Endothelial cell of umbilical vein (primary cell): Measurements from ENCODE around the gene MVB12B. TPM values are rescaled to one million over a fixed set of nuclear protein-coding genes. Genes with fewer than 3 reads are reported as not detected.

ENCODE experiments used
- BruUV-seq: library from RNA; stranded (reverse); fragments of 400-500 nt; replicated peaks from 2 replicates; lab custom pipeline; 2021; lab: Mats Ljungman, UMichigan
- CTCF ChIA-PET: fragments of 300-600, 350-600 bp; sonication (Branson Sonifier 250); formaldehyde crosslinking; loops from one replicate; lab custom pipeline; 2021; ENCODE audit warnings: antibody characterized with exemption, inconsistent platforms; lab: Charles Lee
- POLR2A ChIA-PET: fragments of 300-600, 350-600 bp; sonication (Branson Sonifier 250); formaldehyde crosslinking; loops from one replicate; lab custom pipeline; 2021; ENCODE audit warnings: antibody characterized with exemption, inconsistent platforms; lab: Charles Lee
- DNase-seq: peaks from one replicate; pipeline ENCODE4 v3.0.0-alpha.2; 2011; ENCODE audit warnings: low read depth, low spot score
- FAIRE-seq: peaks from 2 replicates; lab custom pipeline; 2011; peaks lifted over from hg19 to GRCh38; lab: Jason Lieb, UNC
- H2AFZ ChIP-seq: 2 replicates; pipeline ENCODE4 v1.6.0; 2012; ENCODE audit warnings: low read depth, low read length, control low read depth, inconsistent platforms
- H3K27ac ChIP-seq: 2 replicates; pipeline ENCODE4 v1.5.1; 2011; ENCODE audit warnings: low read depth, mild to moderate bottlenecking, control low read depth, low read length, moderate library complexity; ENCODE audit not compliant: insufficient read depth
- H3K27me3 ChIP-seq, 2 experiments: 2 replicates each; pipeline versions ENCODE4 v1.6.0 to v1.6.1; 2011; ENCODE audit warnings: low read length in 2 of 2, mixed read lengths in 1 of 2; ENCODE audit not compliant: control insufficient read depth in 2 of 2, insufficient read depth in 2 of 2
- H3K36me3 ChIP-seq, 2 experiments: 2 replicates in 1 of 2; 3 replicates in 1 of 2; pipeline ENCODE4 v1.5.1; 2011; ENCODE audit warnings: low read length in 2 of 2, mild to moderate bottlenecking in 1 of 2, moderate library complexity in 1 of 2; ENCODE audit not compliant: control insufficient read depth in 2 of 2, insufficient read depth in 2 of 2; ENCODE audit errors: extremely low read depth in 1 of 2
- H3K4me1 ChIP-seq: 3 replicates; pipeline ENCODE4 v1.5.1; 2011; ENCODE audit warnings: mild to moderate bottlenecking, low read length; ENCODE audit not compliant: control insufficient read depth, insufficient read depth; ENCODE audit errors: extremely low read depth
- H3K4me2 ChIP-seq: 2 replicates; pipeline ENCODE4 v1.6.1; 2011; ENCODE audit warnings: low read length, control low read depth, mixed read lengths; ENCODE audit not compliant: insufficient read depth
- H3K4me3 ChIP-seq, 3 experiments: fragments of 200-600 bp in 1 of 3; sonication (generic), shearing (Covaris generic) in 1 of 3; replicated peaks in 1 of 3; 2 replicates each; pipeline ENCODE4 v1.5.1; 2011 to 2016; ENCODE audit warnings: control low read depth in 3 of 3, low read length in 3 of 3, mild to moderate bottlenecking in 2 of 3, inconsistent platforms in 1 of 3, low read depth in 1 of 3, moderate library complexity in 1 of 3; ENCODE audit not compliant: insufficient read depth in 1 of 3
- H3K79me2 ChIP-seq: 2 replicates; pipeline ENCODE4 v1.6.0; 2012; ENCODE audit warnings: low read length, inconsistent platforms; ENCODE audit not compliant: control insufficient read depth, insufficient read depth
- H3K9ac ChIP-seq: replicated peaks from 2 replicates; pipeline ENCODE3; 2011; ENCODE audit warnings: low read length, control low read depth; ENCODE audit not compliant: insufficient read depth; ENCODE audit errors: extremely low read depth
- H3K9me1 ChIP-seq: replicated peaks from 3 replicates; pipeline ENCODE4 v1.6.0; 2011; ENCODE audit warnings: mild to moderate bottlenecking, low read length; ENCODE audit not compliant: control insufficient read depth, insufficient read depth; ENCODE audit errors: extremely low read depth
- H3K9me3 ChIP-seq: replicated peaks from 2 replicates; pipeline ENCODE4 v1.5.1; 2012; ENCODE audit warnings: low read length, inconsistent platforms; ENCODE audit not compliant: control insufficient read depth, insufficient read depth
- H4K20me1 ChIP-seq: replicated peaks from 2 replicates; pipeline ENCODE3; 2011; ENCODE audit warnings: mild to moderate bottlenecking, low read length; ENCODE audit not compliant: control insufficient read depth, insufficient read depth; ENCODE audit errors: extremely low read depth
- CTCF ChIP-seq, 2 donors: IDR thresholded peaks; 1 replicate in 1 of 2; 2 replicates in 1 of 2; pipeline ENCODE4 v1.5.1; 2011; ENCODE audit warnings: low read length in 2 of 2, mild to moderate bottlenecking in 2 of 2, moderate library complexity in 2 of 2, control low read depth in 1 of 2, inconsistent platforms in 1 of 2, low read depth in 1 of 2; ENCODE audit not compliant: insufficient read depth in 1 of 2; ENCODE audit errors: extremely low read depth in 1 of 2
- EZH2 ChIP-seq: IDR thresholded peaks from 2 replicates; pipeline ENCODE4 v1.6.1; 2012; ENCODE audit warnings: borderline replicate concordance, low read depth, mild to moderate bottlenecking, moderate library complexity, low read length, inconsistent platforms; ENCODE audit not compliant: severe bottlenecking
- FOS ChIP-seq: IDR thresholded peaks from 2 replicates; pipeline ENCODE4 v1.6.1; 2011; ENCODE audit warnings: mild to moderate bottlenecking, low read length, moderate library complexity, borderline replicate concordance; ENCODE audit not compliant: insufficient read depth
- GATA2 ChIP-seq: IDR thresholded peaks from 2 replicates; pipeline ENCODE4 v1.7.0; 2011; ENCODE audit warnings: low read depth, mild to moderate bottlenecking, moderate library complexity, mixed read lengths, low read length; ENCODE audit not compliant: insufficient read length, insufficient read depth
- JUN ChIP-seq: IDR thresholded peaks from 2 replicates; pipeline ENCODE4 v1.6.1; 2011; ENCODE audit warnings: borderline replicate concordance, low read depth; ENCODE audit not compliant: insufficient read length, insufficient read depth
- MAX ChIP-seq: IDR thresholded peaks from 2 replicates; pipeline ENCODE4 v1.6.1; 2011; ENCODE audit not compliant: insufficient read depth, insufficient read length
- MYC ChIP-seq: IDR thresholded peaks from one replicate; pipeline ENCODE4 v1.6.1; 2011; ENCODE audit warnings: mild to moderate bottlenecking, low read depth, low read length
- POLR2A ChIP-seq: IDR thresholded peaks from 2 replicates; pipeline ENCODE4 v1.6.1; 2012; ENCODE audit warnings: low read depth, mild to moderate bottlenecking, control low read depth, low read length
- POLR2AphosphoS5 ChIP-seq: IDR thresholded peaks from 2 replicates; pipeline ENCODE4 v1.6.1; 2012; ENCODE audit warnings: low read depth, mild to moderate bottlenecking, control low read depth, low read length, moderate library complexity; ENCODE audit not compliant: insufficient read depth
- dilution Hi-C: fragments of 300-500 bp; cut with MboI; formaldehyde crosslinking; loops from one replicate; pipeline ENCODE4 v1.15.0; 2019; ENCODE audit warnings: low sequenced_read_pairs; ENCODE audit not compliant: extremely low pct_ligation_motif_present
- intact Hi-C: fragments of 100-400 bp; cut with micrococcal nuclease; formaldehyde crosslinking; loops from one replicate; pipeline ENCODE4 v1.10.0; 2022
- polyA plus RNA-seq, 4 experiments: library from polyadenylated mRNA; depleted of rRNA in 3 of 4; stranded (reverse) in 3 of 4; unstranded in 1 of 4; fragments of >200 nt; gene quantifications; 2 replicates each; pipeline versions ENCODE4 v1.2.1 to v1.2.3, GENCODE V29; 2011 to 2012; ENCODE audit warnings: missing spikeins in 1 of 4
- total RNA-seq: library from RNA; stranded (reverse); gene quantifications from 2 replicates; pipeline ENCODE4 v1.2.3, GENCODE V29; 2021

Gene MVB12B
- total and polyA plus RNA-seq, 2 donors (not counting 3 experiments of a cell fraction or from before 2014, with no cell fraction given): 6.6 to 17.3 TPM

GRCh38 chr9:126413391-126414068 lies 86.9 kb downstream of the MVB12B start:
- H3K9me3 ChIP-seq: no peaks in the 10 kb centered on the region
- no peaks in the 10 kb centered on the region for H3K79me2 ChIP-seq
- no TSS peak for BruUV-seq
- FAIRE-seq (no peak), DNase-seq (no peak)
- no peak overlapping the region for H3K9ac ChIP-seq
- no peak overlapping the region for H2AFZ ChIP-seq
- no peak overlapping the region for H3K4me3 ChIP-seq
- intact Hi-C loops (no loop called here), dilution Hi-C loops (no loop called here)
- no peaks in the 10 kb centered on the region for H4K20me1 ChIP-seq
- peaks cover 0 to 3% of the 10 kb centered on the region in 2 experiments for H3K36me3 ChIP-seq
- no peaks in the 10 kb centered on the region for H3K27me3 ChIP-seq
- no peak overlapping the region for H3K4me2 ChIP-seq
- no peaks in the 10 kb centered on the region for H3K9me1 ChIP-seq
- POLR2A ChIA-PET: no interaction called here
- H3K27ac ChIP-seq: no peak overlapping the region
- H3K4me1 ChIP-seq: no peaks in the 10 kb centered on the region
- CTCF ChIA-PET: interaction anchor here (0.8 kb wide), 1 partner anchor 78 kb away, joined by 3 read pairs; no protein-coding TSS in a partner anchor
- TF ChIP-seq GATA2: no peak
- no peak for TF ChIP-seq MAX
- TF ChIP-seq MYC: no peak
- no peak for TF ChIP-seq POLR2A
- TF ChIP-seq POLR2AphosphoS5: no peak
- TF ChIP-seq JUN: no peak
- no peak for TF ChIP-seq FOS
- TF ChIP-seq CTCF (IDR thresholded peaks at IDR 0.05; ENCODE audit: extremely low read depth in 1 of 2, insufficient read depth in 1 of 2, low read depth in 1 of 2, low read length in 2 of 2): no peak
- TF ChIP-seq EZH2: no peak
